Cardiac muscle cell (in vitro differentiated cells and primary cell): ENCODE results near the gene ZBTB17. TPM values are rescaled to one million over a fixed set of nuclear protein-coding genes. Genes with fewer than 3 reads are reported as not detected.
"Not testable (repeated sequence)": the region's sequence is repeated elsewhere in the genome, so short reads cannot be mapped to it uniquely, and the experiment has no call there.

Experiments
- DNase-seq, 2 donors: peaks; one replicate each; pipeline versions ENCODE4 v3.0.0 to v3.0.0-alpha.2; 2010 to 2017; ENCODE audit warnings: low read depth in 1 of 2, low spot score in 1 of 2
- H3K27ac ChIP-seq: fragments of 200-600 bp; sonication (generic); 2 replicates; pipeline ENCODE4 v1.5.1; 2016
- H3K27me3 ChIP-seq: fragments of 200-600 bp; sonication (generic); 2 replicates; pipeline ENCODE4 v1.6.0; 2016; ENCODE audit warnings: control low read depth
- H3K36me3 ChIP-seq: fragments of 200-600 bp; sonication (generic); 2 replicates; pipeline ENCODE4 v1.5.1; 2016; ENCODE audit warnings: control low read depth
- H3K4me1 ChIP-seq: fragments of 200-600 bp; sonication (generic); 2 replicates; pipeline ENCODE4 v1.8.1; 2017; ENCODE audit warnings: low read depth, mild to moderate bottlenecking, mixed run types
- H3K4me3 ChIP-seq: fragments of 200-600 bp; sonication (generic); 2 replicates; pipeline ENCODE4 v1.5.1; 2016; ENCODE audit warnings: mild to moderate bottlenecking
- H3K9me3 ChIP-seq: fragments of 200-600 bp; sonication (generic); 2 replicates; pipeline ENCODE4 v1.5.1; 2017; ENCODE audit warnings: low read depth, mild to moderate bottlenecking, control low read depth
- CTCF ChIP-seq: IDR thresholded peaks from 2 replicates; pipeline ENCODE4 v1.5.1; 2012; ENCODE audit warnings: low read depth, mild to moderate bottlenecking, low read length
- polyA plus RNA-seq: library from polyadenylated mRNA; unstranded; fragments of >200 nt; fragmentation: Nextera tagmentation; extraction: Ambion mirVana; gene quantifications from 2 replicates; pipeline ENCODE4 v1.2.1, GENCODE V29; 2016
- total RNA-seq: library from RNA; depleted of rRNA; stranded (reverse); fragments of >200 nt; gene quantifications from 2 replicates; pipeline ENCODE4 v1.2.3, GENCODE V29; 2016

The ZBTB17 gene
- total and polyA plus RNA-seq, 2 experiments from 2014 or later: 47.1 to 64.0 TPM

DNA sequence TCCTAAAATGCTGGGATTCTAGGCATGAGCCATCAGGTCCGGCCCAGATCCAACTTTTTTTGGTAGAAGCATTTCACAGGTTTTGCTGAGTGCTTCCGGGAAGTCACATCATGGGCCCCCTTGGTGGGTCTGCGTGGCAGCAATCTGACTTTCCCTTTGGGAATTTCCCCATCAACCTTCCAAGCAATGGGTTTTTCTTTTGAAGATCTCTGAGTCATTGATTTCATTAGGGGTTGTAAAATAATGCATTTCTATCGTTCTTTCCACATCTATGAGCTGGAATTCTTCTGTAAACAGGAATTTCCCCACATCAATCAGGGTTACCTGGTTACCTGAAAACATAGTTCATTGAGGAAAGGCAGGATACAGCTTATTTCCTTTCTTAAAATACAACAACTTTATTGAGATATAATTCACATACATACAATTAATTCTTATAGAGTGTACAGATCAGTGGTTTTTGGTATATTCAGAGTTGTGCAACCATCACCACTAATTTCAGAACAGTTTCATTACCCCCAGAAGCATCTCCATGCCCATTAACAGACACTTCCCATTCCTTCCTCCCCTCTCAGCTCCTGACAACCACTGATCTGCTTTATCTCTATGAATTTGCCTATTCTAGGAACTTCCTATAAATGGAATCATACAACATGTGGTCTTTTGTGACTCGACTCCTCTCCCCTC is 9.9 kb upstream of the ZBTB17 start:
- no peak overlapping the region for H3K4me3 ChIP-seq
- H3K27ac ChIP-seq: no peak overlapping the region
- H3K27me3 ChIP-seq: peaks cover 6% of the 10 kb centered on the region
- H3K36me3 ChIP-seq: no peaks in the 10 kb centered on the region
- no peak for DNase-seq
- no peak for TF ChIP-seq CTCF
- H3K4me1 ChIP-seq: no peaks in the 10 kb centered on the region
- H3K9me3 ChIP-seq: no peaks in the 10 kb centered on the region

DNA sequence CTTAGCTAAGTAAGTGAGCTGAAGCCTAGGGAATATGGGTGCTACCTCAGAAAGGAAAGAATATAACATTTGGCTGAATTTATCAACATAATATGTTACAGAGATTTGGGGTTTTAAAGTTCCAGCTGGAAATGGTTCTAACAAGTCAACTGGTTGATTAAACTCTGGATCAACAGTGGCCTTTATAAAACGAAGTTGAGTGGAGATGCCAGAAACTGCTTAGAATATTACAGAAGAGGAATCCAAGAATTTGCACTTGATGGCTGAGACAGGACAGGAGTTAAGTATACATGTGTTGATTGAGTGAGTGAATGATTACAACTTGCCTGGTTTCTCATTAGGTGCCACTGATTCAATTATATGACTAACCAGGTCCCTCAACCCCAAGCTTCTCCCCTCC is 7.4 kb upstream of the ZBTB17 start:
- H3K27ac ChIP-seq: no peak overlapping the region
- H3K36me3 ChIP-seq: no peaks in the 10 kb centered on the region
- H3K9me3 ChIP-seq: no peaks in the 10 kb centered on the region
- no peak overlapping the region for H3K4me3 ChIP-seq
- TF ChIP-seq CTCF: no peak
- no peaks in the 10 kb centered on the region for H3K4me1 ChIP-seq
- peaks cover 6% of the 10 kb centered on the region for H3K27me3 ChIP-seq
- DNase-seq: no peak

- H3K9me3 ChIP-seq: no peaks in the 10 kb centered on the region
- H3K27me3 ChIP-seq: peaks cover 6% of the 10 kb centered on the region
- no peaks in the 10 kb centered on the region for H3K4me1 ChIP-seq
- TF ChIP-seq CTCF: no peak
- no peak overlapping the region for H3K27ac ChIP-seq
- no peak for DNase-seq
- no peak overlapping the region for H3K4me3 ChIP-seq
- no peaks in the 10 kb centered on the region for H3K36me3 ChIP-seq
Observed at GRCh38 chr1:15981679-15982078, 5.8 kb upstream of the ZBTB17 start.

DNA sequence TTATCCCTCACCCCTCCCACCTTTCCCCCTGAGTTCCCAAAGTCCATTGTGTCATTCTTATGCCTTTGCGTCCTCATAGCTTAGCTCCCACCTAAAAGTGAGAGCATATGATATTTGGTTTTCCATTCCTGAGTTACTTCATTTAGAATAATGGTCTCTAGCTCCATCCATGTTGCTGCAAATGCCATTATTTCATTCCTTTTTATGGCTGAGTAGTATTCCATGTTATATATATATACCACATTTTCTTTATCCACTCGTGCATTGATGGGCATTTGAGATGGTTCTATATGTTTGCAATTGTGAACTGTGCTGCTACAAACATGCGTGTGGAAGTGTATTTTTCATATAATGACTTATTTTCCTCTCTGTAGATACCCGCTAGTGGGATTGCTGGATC is 2.0 kb upstream of the ZBTB17 start:
- DNase-seq, H3K27ac ChIP-seq, H3K4me3 ChIP-seq, H3K36me3 ChIP-seq, H3K27me3 ChIP-seq, H3K9me3 ChIP-seq: not testable (repeated sequence)
- peaks cover 11% of the 10 kb centered on the region for H3K4me1 ChIP-seq

DNA sequence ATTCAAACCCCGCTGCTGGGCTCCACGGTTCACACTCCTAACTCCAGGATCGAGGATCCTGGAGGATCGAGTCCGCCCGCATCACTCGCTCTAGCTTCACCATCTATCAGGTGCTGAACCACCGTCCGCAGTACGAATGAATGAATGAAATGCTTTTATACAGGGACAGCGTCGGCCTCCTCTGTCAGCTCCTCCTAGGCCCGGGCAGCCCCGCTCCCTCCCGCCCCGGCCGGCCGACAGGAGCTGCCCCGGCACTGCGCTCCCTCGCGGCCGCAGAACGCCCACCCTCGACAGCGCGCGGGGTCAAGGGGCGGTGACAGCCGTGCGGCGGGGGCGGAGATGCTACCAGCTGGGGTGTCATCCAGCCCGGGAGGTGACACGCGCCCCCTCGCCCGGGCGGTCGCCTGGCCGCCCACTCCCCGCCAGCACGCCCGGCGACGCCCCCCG is 520 bp downstream of the ZBTB17 start:
- H3K36me3 ChIP-seq: peaks cover 6% of the 10 kb centered on the region
- H3K9me3 ChIP-seq: no peaks in the 10 kb centered on the region
- peak overlapping the region; percentile 47 for H3K4me3 ChIP-seq
- H3K27me3 ChIP-seq: no peaks in the 10 kb centered on the region
- H3K4me1 ChIP-seq: peaks cover 11% of the 10 kb centered on the region
- DNase-seq: peak; percentile 57 to 82
- H3K27ac ChIP-seq: peak overlapping the region; percentile 89
- no peak for TF ChIP-seq CTCF

GRCh38 chr1:15974855-15975254 is 1.0 kb downstream of the ZBTB17 start:
- peak overlapping the region; percentile 89 for H3K27ac ChIP-seq
- H3K4me1 ChIP-seq: peaks cover 11% of the 10 kb centered on the region
- H3K27me3 ChIP-seq: no peaks in the 10 kb centered on the region
- H3K4me3 ChIP-seq: peak overlapping the region; percentile 47
- peaks cover 6% of the 10 kb centered on the region for H3K36me3 ChIP-seq
- H3K9me3 ChIP-seq: no peaks in the 10 kb centered on the region
- no peak for TF ChIP-seq CTCF
- DNase-seq: no peak
